K562 (cell line): ENCODE results near the gene SRRT. TPM values are rescaled to one million over a fixed set of nuclear protein-coding genes. Genes with fewer than 3 reads are reported as not detected.

ENCODE experiments used
- CBX1 ChIP-seq: sonication (generic); IDR thresholded peaks from 2 replicates; pipeline ENCODE4 v1.6.1; 2016; ENCODE audit warnings: antibody characterized with exemption, low read depth, mild to moderate bottlenecking
- FOSL1 ChIP-seq: fragments of 200-800 bp; sonication (Bioruptor generic); conservative IDR thresholded peaks from 2 replicates; pipeline ENCODE4 v1.6.1; 2016; ENCODE audit warnings: missing genetic modification characterization, missing compliant biosample characterization
- GABPB2 ChIP-seq: fragments of 250-450 bp; sonication (Bioruptor Pico); conservative IDR thresholded peaks from 2 replicates; pipeline ENCODE4 v1.5.1; 2021; ENCODE audit warnings: mild to moderate bottlenecking
- HDAC1 ChIP-seq, 2 experiments: fragments of 450-650 bp; IDR thresholded peaks; 2 replicates each; pipeline ENCODE4 v1.6.1; 2016 to 2017; ENCODE audit warnings: inconsistent platforms in 1 of 2, mild to moderate bottlenecking in 1 of 2, moderate library complexity in 1 of 2
- LCOR ChIP-seq: sonication (generic); formaldehyde crosslinking; IDR thresholded peaks from 2 replicates; pipeline ENCODE4 v1.8.0; 2022; ENCODE audit warnings: mild to moderate bottlenecking, missing genetic modification reagents
- LEF1 ChIP-seq: fragments of 450-650 bp; IDR thresholded peaks from 2 replicates; pipeline ENCODE4 v1.6.1; 2016; ENCODE audit warnings: mild to moderate bottlenecking
- PHF21A ChIP-seq: fragments of 450-650 bp; IDR thresholded peaks from 2 replicates; pipeline ENCODE4 v1.6.1; 2017; ENCODE audit warnings: low read depth, borderline replicate concordance
- SETDB1 ChIP-seq: IDR thresholded peaks from one replicate; pipeline ENCODE4 v1.6.1; 2012; ENCODE audit warnings: low read length, control low read depth, inconsistent platforms
- SIN3A ChIP-seq, 2 experiments: fragments of 150-350 bp in 1 of 2; IDR thresholded peaks; 2 replicates each; pipeline ENCODE4 v1.6.1; 2011 to 2016; ENCODE audit warnings: borderline replicate concordance in 2 of 2, low read depth in 2 of 2, low read length in 2 of 2, mild to moderate bottlenecking in 2 of 2, moderate library complexity in 2 of 2; ENCODE audit not compliant: control insufficient read depth in 1 of 2
- SP2 ChIP-seq: IDR thresholded peaks from 2 replicates; pipeline ENCODE4 v1.6.1; 2011; ENCODE audit warnings: mild to moderate bottlenecking, low read depth, low read length, moderate library complexity; ENCODE audit not compliant: poor library complexity, severe bottlenecking; ENCODE audit errors: extremely low read depth
- SREBF1 ChIP-seq: fragments of 150-350 bp; IDR thresholded peaks from 2 replicates; pipeline ENCODE4 v1.6.1; 2014; ENCODE audit warnings: antibody characterized with exemption, low read depth, low read length, borderline replicate concordance
- ZBTB17 ChIP-seq: fragments of 450-650 bp; formaldehyde crosslinking; IDR thresholded peaks from 2 replicates; pipeline ENCODE4 v1.4.0; 2020; ENCODE audit warnings: mild to moderate bottlenecking
- ZNF140 ChIP-seq: fragments of 250-450 bp; sonication (Bioruptor Pico); IDR thresholded peaks from 2 replicates; pipeline ENCODE4 v1.8.0; 2021; ENCODE audit warnings: moderate library complexity, mild to moderate bottlenecking, inconsistent platforms
- polyA plus RNA-seq, 8 experiments: library from polyadenylated mRNA; depleted of rRNA in 4 of 8; stranded (reverse) in 5 of 8; unstranded in 3 of 8; fragments of >200 nt; fragmentation: Nextera tagmentation in 2 of 8; fragmentation: Illumina TruSeq in 1 of 8; extraction: Ambion mirVana in 2 of 8; extraction: Trizol in 1 of 8; gene quantifications; 2 replicates each; pipeline versions ENCODE4 v1.2.1 to v1.2.3, GENCODE V29; 2011 to 2014; ENCODE audit warnings: inconsistent platforms in 1 of 8, missing spikeins in 1 of 8
- total RNA-seq, 7 experiments: library from RNA; depleted of rRNA in 6 of 7; stranded (reverse); fragments of >200 nt in 6 of 7; fragmentation: Illumina TruSeq in 2 of 7; extraction: Trizol in 2 of 7; gene quantifications; 2 replicates each; pipeline versions ENCODE4 v1.2.1 to v1.2.3, GENCODE V29; 2011 to 2021; ENCODE audit warnings: low replicate concordance in 1 of 7
- TF ChIP-seq, protein P1 (sequence below): fragments of 450-650 bp; IDR thresholded peaks from 2 replicates; pipeline ENCODE4 v1.6.1; 2016; ENCODE audit warnings: borderline replicate concordance
- TF ChIP-seq, protein P2 (sequence below): fragments of 450-650 bp; formaldehyde crosslinking; IDR thresholded peaks from 2 replicates; pipeline ENCODE4 v1.4.0; 2022; ENCODE audit warnings: missing genetic modification characterization
- TF ChIP-seq, protein P3 (sequence below): fragments of 450-650 bp; IDR thresholded peaks from 2 replicates; pipeline ENCODE4 v1.6.1; 2016
- TF ChIP-seq, protein P4 (sequence below): sonication (generic); formaldehyde crosslinking; IDR thresholded peaks from 2 replicates; pipeline ENCODE4 v1.8.1; 2023; ENCODE audit warnings: mild to moderate bottlenecking, missing genetic modification reagents
- TF ChIP-seq, protein P5 (sequence below): fragments of 150-350 bp; IDR thresholded peaks from 2 replicates; pipeline ENCODE4 v1.6.1; 2014; ENCODE audit warnings: low read depth, mild to moderate bottlenecking, low read length, borderline replicate concordance

The SRRT gene
- total and polyA plus RNA-seq, 9 of the 15 experiments (the other 6 are each of a cell fraction or from before 2014, with no cell fraction given): 10.3 to 263 (median 84.4) TPM

DNA sequence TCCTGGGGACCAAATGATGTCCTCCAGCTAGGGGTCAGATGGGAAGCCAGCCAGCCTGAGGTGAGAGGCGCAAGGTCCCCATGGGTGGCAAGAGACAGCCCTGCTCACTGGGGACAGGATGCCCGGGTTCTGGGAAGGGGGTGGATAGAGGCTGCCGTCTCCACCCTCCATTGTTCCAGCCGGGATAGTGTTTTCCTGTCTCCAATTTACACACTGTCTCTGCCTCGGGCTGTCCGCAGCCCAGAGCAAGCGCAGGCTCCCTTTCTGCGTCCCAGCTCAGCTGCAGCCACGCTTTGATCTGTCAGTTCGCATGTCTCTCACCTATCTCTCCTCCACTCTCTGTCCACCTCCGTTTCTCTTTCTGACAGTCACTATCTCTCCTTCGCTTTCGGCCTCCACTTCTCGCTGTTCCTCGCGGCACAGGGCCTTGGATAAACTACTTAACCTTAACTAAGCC, 49.7 kb upstream of the SRRT start (continued):
- TF ChIP-seq, protein P1, sequence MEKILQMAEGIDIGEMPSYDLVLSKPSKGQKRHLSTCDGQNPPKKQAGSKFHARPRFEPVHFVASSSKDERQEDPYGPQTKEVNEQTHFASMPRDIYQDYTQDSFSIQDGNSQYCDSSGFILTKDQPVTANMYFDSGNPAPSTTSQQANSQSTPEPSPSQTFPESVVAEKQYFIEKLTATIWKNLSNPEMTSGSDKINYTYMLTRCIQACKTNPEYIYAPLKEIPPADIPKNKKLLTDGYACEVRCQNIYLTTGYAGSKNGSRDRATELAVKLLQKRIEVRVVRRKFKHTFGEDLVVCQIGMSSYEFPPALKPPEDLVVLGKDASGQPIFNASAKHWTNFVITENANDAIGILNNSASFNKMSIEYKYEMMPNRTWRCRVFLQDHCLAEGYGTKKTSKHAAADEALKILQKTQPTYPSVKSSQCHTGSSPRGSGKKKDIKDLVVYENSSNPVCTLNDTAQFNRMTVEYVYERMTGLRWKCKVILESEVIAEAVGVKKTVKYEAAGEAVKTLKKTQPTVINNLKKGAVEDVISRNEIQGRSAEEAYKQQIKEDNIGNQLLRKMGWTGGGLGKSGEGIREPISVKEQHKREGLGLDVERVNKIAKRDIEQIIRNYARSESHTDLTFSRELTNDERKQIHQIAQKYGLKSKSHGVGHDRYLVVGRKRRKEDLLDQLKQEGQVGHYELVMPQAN: peak; percentile 87
- TF ChIP-seq GABPB2 (CRISPR knock-in tag): no peak
- TF ChIP-seq LEF1: no peak; the same call in 1 of the 2 replicates
- no peak for TF ChIP-seq CBX1
- TF ChIP-seq, protein P2, sequence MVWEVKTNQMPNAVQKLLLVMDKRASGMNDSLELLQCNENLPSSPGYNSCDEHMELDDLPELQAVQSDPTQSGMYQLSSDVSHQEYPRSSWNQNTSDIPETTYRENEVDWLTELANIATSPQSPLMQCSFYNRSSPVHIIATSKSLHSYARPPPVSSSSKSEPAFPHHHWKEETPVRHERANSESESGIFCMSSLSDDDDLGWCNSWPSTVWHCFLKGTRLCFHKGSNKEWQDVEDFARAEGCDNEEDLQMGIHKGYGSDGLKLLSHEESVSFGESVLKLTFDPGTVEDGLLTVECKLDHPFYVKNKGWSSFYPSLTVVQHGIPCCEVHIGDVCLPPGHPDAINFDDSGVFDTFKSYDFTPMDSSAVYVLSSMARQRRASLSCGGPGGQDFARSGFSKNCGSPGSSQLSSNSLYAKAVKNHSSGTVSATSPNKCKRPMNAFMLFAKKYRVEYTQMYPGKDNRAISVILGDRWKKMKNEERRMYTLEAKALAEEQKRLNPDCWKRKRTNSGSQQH (CRISPR knock-in tag): no peak
- no peak for TF ChIP-seq ZBTB17 (CRISPR knock-in tag)
- no peak for TF ChIP-seq SP2
- no peak for TF ChIP-seq ZNF140 (CRISPR knock-in tag)
- TF ChIP-seq, protein P3, sequence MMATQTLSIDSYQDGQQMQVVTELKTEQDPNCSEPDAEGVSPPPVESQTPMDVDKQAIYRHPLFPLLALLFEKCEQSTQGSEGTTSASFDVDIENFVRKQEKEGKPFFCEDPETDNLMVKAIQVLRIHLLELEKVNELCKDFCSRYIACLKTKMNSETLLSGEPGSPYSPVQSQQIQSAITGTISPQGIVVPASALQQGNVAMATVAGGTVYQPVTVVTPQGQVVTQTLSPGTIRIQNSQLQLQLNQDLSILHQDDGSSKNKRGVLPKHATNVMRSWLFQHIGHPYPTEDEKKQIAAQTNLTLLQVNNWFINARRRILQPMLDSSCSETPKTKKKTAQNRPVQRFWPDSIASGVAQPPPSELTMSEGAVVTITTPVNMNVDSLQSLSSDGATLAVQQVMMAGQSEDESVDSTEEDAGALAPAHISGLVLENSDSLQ: peak; percentile 68
- no peak for TF ChIP-seq SETDB1
- peak in 1 of 2 experiments; percentile 97; a peak in 3 of 4 replicates for TF ChIP-seq SIN3A (IDR thresholded peaks at IDR 0.05; ENCODE audit: borderline replicate concordance in 2 of 2, control insufficient read depth in 1 of 2, low read depth in 2 of 2, low read length in 2 of 2)
- TF ChIP-seq LCOR (CRISPR knock-in tag): no peak
- TF ChIP-seq HDAC1 (IDR thresholded peaks at IDR 0.05): peak in 1 of 2 experiments; percentile 92; a peak in 2 of 4 replicates
- TF ChIP-seq, protein P4, sequence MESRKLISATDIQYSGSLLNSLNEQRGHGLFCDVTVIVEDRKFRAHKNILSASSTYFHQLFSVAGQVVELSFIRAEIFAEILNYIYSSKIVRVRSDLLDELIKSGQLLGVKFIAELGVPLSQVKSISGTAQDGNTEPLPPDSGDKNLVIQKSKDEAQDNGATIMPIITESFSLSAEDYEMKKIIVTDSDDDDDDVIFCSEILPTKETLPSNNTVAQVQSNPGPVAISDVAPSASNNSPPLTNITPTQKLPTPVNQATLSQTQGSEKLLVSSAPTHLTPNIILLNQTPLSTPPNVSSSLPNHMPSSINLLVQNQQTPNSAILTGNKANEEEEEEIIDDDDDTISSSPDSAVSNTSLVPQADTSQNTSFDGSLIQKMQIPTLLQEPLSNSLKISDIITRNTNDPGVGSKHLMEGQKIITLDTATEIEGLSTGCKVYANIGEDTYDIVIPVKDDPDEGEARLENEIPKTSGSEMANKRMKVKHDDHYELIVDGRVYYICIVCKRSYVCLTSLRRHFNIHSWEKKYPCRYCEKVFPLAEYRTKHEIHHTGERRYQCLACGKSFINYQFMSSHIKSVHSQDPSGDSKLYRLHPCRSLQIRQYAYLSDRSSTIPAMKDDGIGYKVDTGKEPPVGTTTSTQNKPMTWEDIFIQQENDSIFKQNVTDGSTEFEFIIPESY (CRISPR knock-in tag): no peak
- no peak for TF ChIP-seq FOSL1
- TF ChIP-seq, protein P5, sequence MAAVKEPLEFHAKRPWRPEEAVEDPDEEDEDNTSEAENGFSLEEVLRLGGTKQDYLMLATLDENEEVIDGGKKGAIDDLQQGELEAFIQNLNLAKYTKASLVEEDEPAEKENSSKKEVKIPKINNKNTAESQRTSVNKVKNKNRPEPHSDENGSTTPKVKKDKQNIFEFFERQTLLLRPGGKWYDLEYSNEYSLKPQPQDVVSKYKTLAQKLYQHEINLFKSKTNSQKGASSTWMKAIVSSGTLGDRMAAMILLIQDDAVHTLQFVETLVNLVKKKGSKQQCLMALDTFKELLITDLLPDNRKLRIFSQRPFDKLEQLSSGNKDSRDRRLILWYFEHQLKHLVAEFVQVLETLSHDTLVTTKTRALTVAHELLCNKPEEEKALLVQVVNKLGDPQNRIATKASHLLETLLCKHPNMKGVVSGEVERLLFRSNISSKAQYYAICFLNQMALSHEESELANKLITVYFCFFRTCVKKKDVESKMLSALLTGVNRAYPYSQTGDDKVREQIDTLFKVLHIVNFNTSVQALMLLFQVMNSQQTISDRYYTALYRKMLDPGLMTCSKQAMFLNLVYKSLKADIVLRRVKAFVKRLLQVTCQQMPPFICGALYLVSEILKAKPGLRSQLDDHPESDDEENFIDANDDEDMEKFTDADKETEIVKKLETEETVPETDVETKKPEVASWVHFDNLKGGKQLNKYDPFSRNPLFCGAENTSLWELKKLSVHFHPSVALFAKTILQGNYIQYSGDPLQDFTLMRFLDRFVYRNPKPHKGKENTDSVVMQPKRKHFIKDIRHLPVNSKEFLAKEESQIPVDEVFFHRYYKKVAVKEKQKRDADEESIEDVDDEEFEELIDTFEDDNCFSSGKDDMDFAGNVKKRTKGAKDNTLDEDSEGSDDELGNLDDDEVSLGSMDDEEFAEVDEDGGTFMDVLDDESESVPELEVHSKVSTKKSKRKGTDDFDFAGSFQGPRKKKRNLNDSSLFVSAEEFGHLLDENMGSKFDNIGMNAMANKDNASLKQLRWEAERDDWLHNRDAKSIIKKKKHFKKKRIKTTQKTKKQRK: no peak
- TF ChIP-seq PHF21A: no peak
- TF ChIP-seq SREBF1: no peak
